HG02759 (cell line): ENCODE results near the gene ARID4B.
"Not testable (repeated sequence)": the region's sequence is repeated elsewhere in the genome, so short reads cannot be mapped to it uniquely, and the experiment has no call there.

Source experiments
- ATAC-seq: cut with Tn5 transposase; IDR thresholded peaks from one replicate; pipeline ENCODE4 v1.9.1; 2021; ENCODE audit warnings: mild to moderate bottlenecking, moderate library complexity; ENCODE audit not compliant: unreplicated experiment

Gene ARID4B

GRCh38 chr1:235328271-235329138 lies 526 bp upstream of the ARID4B start, which contains the start of gene GGPS1:
Gene GGPS1, plus strand, starts transcription at chr1:235328570. Its CDS starts 6,695 bp downstream, at chr1:235335265.
- ATAC-seq = peak; percentile 63

DNA sequence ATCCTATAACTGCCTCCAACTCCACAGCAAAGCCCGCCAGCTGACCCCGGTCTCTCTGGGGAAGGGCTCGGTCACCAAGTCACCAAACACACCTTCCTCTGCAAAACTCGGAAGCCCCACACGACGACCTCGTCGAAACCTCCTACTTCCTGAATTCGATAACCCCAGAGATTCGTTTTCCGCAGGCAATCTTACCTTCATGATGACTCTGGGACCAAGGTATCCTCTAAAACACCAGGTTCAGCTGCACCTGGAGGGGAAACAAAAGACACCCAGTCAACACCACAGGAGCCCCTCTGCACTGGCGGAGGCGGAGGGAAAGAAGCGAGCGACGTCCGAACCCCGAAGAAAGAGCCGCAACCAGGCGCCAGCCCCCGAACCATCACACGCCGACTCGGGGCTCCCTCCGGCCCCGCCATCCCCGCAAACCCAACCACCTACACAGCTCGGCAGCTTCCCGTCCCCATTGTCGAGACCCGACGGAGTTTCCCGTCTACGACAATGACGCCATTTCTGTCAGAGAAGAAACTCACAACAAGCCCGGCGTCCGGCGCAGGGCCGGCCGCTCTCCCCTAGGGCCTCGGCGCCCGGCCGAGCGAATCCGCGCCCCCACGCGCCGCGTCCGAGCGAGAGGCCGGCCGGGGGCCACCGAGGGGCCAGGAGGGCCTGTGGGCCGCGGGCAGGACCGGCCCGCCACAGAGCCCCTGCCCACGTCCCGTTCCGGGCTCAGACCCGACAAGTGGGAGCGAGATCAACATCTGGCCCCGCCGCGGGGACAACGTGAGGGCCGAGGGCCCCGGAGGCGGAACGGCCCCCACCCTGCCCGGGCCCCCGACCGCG lies 1.0 kb downstream of the ARID4B start:
- peak; percentile 16 for ATAC-seq

- no peak for ATAC-seq
Measured at GRCh38 chr1:235325854-235326253, 2.1 kb downstream of the ARID4B start.

DNA sequence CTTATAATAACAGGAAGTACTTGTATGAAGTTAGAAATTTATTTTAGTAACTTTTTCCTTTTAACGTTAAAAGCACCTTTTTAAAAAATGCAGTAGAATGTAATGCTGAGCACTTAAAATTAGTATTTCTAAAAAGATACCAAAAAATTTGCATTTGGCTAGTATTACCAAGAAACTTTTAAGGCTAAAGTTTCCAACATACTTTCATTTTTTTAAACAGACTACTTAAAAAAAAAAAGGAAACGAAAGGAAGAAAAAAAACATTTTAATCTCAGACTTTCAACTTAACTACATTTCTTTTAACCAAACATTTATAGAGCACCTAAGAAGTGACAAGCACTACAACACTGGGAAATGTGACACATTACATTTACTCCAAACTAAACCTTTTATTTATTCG lies 2.8 kb downstream of the ARID4B start:
- ATAC-seq = no peak

- ATAC-seq = no peak
Measured at GRCh38 chr1:235324296-235324695, 3.7 kb downstream of the ARID4B start.

GRCh38 chr1:235320521-235321179 lies 7.3 kb downstream of the ARID4B start:
- no peak for ATAC-seq

GRCh38 chr1:235319255-235319654 lies 8.7 kb downstream of the ARID4B start:
- no peak for ATAC-seq

- ATAC-seq = no peak
Measured at GRCh38 chr1:235317168-235317567, 10.8 kb downstream of the ARID4B start.

- no peak for ATAC-seq
Measured at GRCh38 chr1:235315735-235316134, 12.2 kb downstream of the ARID4B start.

GRCh38 chr1:235315173-235315572 lies 12.8 kb downstream of the ARID4B start:
- ATAC-seq = no peak

DNA sequence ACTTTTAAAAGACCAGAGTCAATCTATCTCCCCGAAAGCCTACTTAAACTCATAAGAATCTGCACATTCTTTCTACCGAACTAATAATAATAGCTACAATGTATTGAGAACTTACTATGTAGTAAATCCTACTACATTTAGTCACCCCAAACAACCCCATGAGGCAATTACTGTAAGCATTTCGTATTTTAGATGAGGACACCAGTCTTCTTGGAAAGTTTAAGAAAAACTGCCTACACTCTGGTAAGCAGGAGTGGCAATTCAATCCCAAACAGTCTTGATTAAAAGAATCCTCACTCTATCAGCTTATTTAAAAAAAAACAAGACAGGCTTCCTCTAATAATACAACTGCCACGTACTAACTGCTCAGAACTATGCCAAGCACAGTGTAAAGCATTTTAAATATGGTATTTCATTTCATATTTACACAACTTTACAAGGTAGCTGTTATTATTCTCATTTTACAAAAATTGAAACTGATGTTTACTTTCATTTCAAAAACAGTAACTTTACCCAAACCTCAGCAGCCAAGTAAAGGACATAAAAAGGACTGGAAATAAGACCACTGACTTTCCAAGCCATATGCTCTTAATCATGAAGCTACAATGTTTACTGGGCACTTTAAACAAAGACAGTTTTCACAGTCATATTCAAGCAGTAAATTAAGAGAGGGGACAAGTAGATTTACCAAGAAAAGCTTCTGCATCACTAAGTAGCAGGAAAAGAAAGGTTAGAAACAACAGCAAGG lies 13.9 kb downstream of the ARID4B start:
- ATAC-seq = no peak

GRCh38 chr1:235313262-235313661 lies 14.7 kb downstream of the ARID4B start:
- ATAC-seq = no peak

- ATAC-seq = not testable (repeated sequence)
Measured at GRCh38 chr1:235309206-235309605, 18.8 kb downstream of the ARID4B start.

- no peak for ATAC-seq
Measured at GRCh38 chr1:235307158-235308124, 20.5 kb downstream of the ARID4B start.

GRCh38 chr1:235304549-235305451 lies 23.2 kb downstream of the ARID4B start:
- ATAC-seq = no peak

DNA sequence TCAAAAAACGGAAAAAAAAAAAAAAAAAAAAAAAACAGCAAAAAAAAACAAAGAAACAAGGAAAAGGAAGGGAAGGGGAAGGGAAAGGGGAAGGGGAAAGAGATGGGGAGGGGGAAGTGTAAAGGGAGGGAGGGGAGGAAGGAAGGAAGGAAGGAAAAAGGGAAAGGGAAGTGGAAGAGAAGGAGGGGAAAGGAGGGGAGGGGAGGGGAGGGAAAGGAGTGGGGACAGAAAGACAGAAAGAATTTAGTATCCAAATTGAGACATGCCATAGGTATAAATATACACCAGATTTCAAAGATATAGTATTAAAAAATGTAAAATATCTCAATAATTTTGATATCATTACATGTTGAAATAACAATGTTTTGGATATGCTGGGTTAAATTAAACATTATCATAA lies 25.8 kb downstream of the ARID4B start:
- ATAC-seq = no peak

- ATAC-seq = no peak
Measured at GRCh38 chr1:235299169-235299858, 28.7 kb downstream of the ARID4B start.

- ATAC-seq = no peak
Measured at GRCh38 chr1:235298758-235299157, 29.2 kb downstream of the ARID4B start.
